ENCODE data around the gene TNFRSF19. TPM values are rescaled to one million over a fixed set of nuclear protein-coding genes. Genes with fewer than 3 reads are reported as not detected.
A peak's percentile ranks its signal among the peaks of the same experiment; 100 is the strongest.

The TNFRSF19 gene
- total RNA-seq, 5 donors from 2014 or later (not counting 1 experiment from before 2014, with no cell fraction given), result 0.19 to 0.35 (median 0.24) TPM; not detected in 1

GRCh38 chr13:23608701-23609413 lies 38.6 kb downstream of the TNFRSF19 start:
- H3K27ac ChIP-seq (ENCODE audit: low read length), result no peak overlapping the region
- ChIA-PET POLR2A (no interaction called here), CTCF (no interaction called here)
- no peak overlapping the region for H3K27ac Mint-ChIP-seq
- no peaks in the 10 kb centered on the region for H3K36me3 ChIP-seq (ENCODE audit: control insufficient read depth in 2 of 2, extremely low read depth in 1 of 2, insufficient read depth in 1 of 2, low read length in 1 of 2)
- ATAC-seq (replicated peaks in 1 of 4) (no peak), DNase-seq (no peak)
- 69% methylated on average over 9 of the region's 13 CpGs for WGBS (ENCODE audit: insufficient coverage)
- peaks cover 23 to 25% of the 10 kb centered on the region in 2 donors for H3K27me3 Mint-ChIP-seq
- H3K4me1 Mint-ChIP-seq, result peaks cover 14 to 18% (median 15%) of the 10 kb centered on the region in 3 donors
- H3K9me3 Mint-ChIP-seq, result no peaks in the 10 kb centered on the region
- H3K27me3 ChIP-seq (replicated peaks in 1 of 2; ENCODE audit: control insufficient read depth in 2 of 2, extremely low read depth in 1 of 2, insufficient read depth in 2 of 2, low read length in 1 of 2), result peaks cover 0 to 4% of the 10 kb centered on the region in 2 experiments
- no peak overlapping the region for H3K4me3 ChIP-seq (ENCODE audit: control insufficient read depth in 1 of 2, extremely low read depth in 1 of 2, low read length in 1 of 2)
- peaks cover 4 to 5% of the 10 kb centered on the region in 2 experiments for H3K4me1 ChIP-seq (ENCODE audit: control insufficient read depth in 1 of 2, extremely low read depth in 1 of 2, insufficient read depth in 2 of 2, low read length in 2 of 2)
- H3K4me3 Mint-ChIP-seq, result peak overlapping the region; percentile 3 to 34 (median 6)
- no peaks in the 10 kb centered on the region for H3K9me3 ChIP-seq
- no peaks in the 10 kb centered on the region for H3K36me3 Mint-ChIP-seq

- Histone ChIP-seq H3K4me3 (ENCODE audit: control insufficient read depth in 1 of 2, extremely low read depth in 1 of 2, low read length in 1 of 2) (no peak overlapping the region), H3K27ac (ENCODE audit: low read length) (no peak overlapping the region), H3K9me3 (no peaks in the 10 kb centered on the region), H3K27me3 (replicated peaks in 1 of 2; ENCODE audit: control insufficient read depth in 2 of 2, extremely low read depth in 1 of 2, insufficient read depth in 2 of 2, low read length in 1 of 2) (peaks cover 0 to 4% of the 10 kb centered on the region in 2 experiments), H3K4me1 (ENCODE audit: control insufficient read depth in 1 of 2, extremely low read depth in 1 of 2, insufficient read depth in 2 of 2, low read length in 2 of 2) (peaks cover 4 to 5% of the 10 kb centered on the region in 2 experiments), H3K36me3 (ENCODE audit: control insufficient read depth in 2 of 2, extremely low read depth in 1 of 2, insufficient read depth in 1 of 2, low read length in 1 of 2) (no peaks in the 10 kb centered on the region)
- no CpG with 5 or more reads among the region's 7 CpGs for WGBS (ENCODE audit: insufficient coverage)
- H3K27ac Mint-ChIP-seq, result no peak overlapping the region
- DNase-seq (no peak), ATAC-seq (replicated peaks in 1 of 4) (no peak)
- H3K36me3 Mint-ChIP-seq, result no peaks in the 10 kb centered on the region
- H3K4me1 Mint-ChIP-seq, result peaks cover 14 to 18% (median 15%) of the 10 kb centered on the region in 3 donors
- CTCF ChIA-PET, result no interaction called here
- H3K27me3 Mint-ChIP-seq, result peaks cover 23 to 28% of the 10 kb centered on the region in 2 donors
- H3K4me3 Mint-ChIP-seq, result peak overlapping the region; percentile 3 to 34 (median 6)
- POLR2A ChIA-PET, result no interaction called here
- no peaks in the 10 kb centered on the region for H3K9me3 Mint-ChIP-seq
Measured at GRCh38 chr13:23609414-23609760, 39.2 kb downstream of the TNFRSF19 start.

- peak overlapping the region in 2 of 3 donors; percentile 6 to 28 for H3K4me3 Mint-ChIP-seq
Measured at GRCh38 chr13:23609874-23610576, 39.8 kb downstream of the TNFRSF19 start.

GRCh38 chr13:23610966-23611491 lies 40.8 kb downstream of the TNFRSF19 start:
- no peaks in the 10 kb centered on the region for H3K36me3 Mint-ChIP-seq
- 87% methylated on average over 2 of the region's 2 CpGs for WGBS (ENCODE audit: insufficient coverage)
- DNase-seq, result no peak
- ChIA-PET CTCF (no interaction called here), POLR2A (no interaction called here)
- H3K27ac Mint-ChIP-seq, result no peak overlapping the region
- no peak overlapping the region for H3K4me3 Mint-ChIP-seq
- Histone ChIP-seq H3K36me3 (ENCODE audit: control insufficient read depth in 2 of 2, extremely low read depth in 1 of 2, insufficient read depth in 1 of 2, low read length in 1 of 2) (no peaks in the 10 kb centered on the region), H3K4me3 (ENCODE audit: control insufficient read depth in 1 of 2, extremely low read depth in 1 of 2, low read length in 1 of 2) (no peak overlapping the region), H3K27ac (ENCODE audit: low read length) (no peak overlapping the region), H3K4me1 (ENCODE audit: control insufficient read depth in 1 of 2, extremely low read depth in 1 of 2, insufficient read depth in 2 of 2, low read length in 2 of 2) (peaks cover 4 to 5% of the 10 kb centered on the region in 2 experiments), H3K9me3 (no peaks in the 10 kb centered on the region), H3K27me3 (replicated peaks in 1 of 2; ENCODE audit: control insufficient read depth in 2 of 2, extremely low read depth in 1 of 2, insufficient read depth in 2 of 2, low read length in 1 of 2) (peaks cover 0 to 7% of the 10 kb centered on the region in 2 experiments)
- peaks cover 14 to 18% (median 15%) of the 10 kb centered on the region in 3 donors for H3K4me1 Mint-ChIP-seq
- H3K9me3 Mint-ChIP-seq, result no peaks in the 10 kb centered on the region
- no peak for ATAC-seq (replicated peaks in 1 of 4)
- H3K27me3 Mint-ChIP-seq, result peaks cover 23 to 24% of the 10 kb centered on the region in 2 donors

More at GRCh38 chr13:23609874-23610576, 39.8 kb downstream of the TNFRSF19 start:
- Mint-ChIP-seq H3K27me3 (peaks cover 24 to 28% of the 10 kb centered on the region in 2 donors), H3K36me3 (no peaks in the 10 kb centered on the region), H3K4me1 (peaks cover 14 to 18% (median 15%) of the 10 kb centered on the region in 3 donors), H3K9me3 (no peaks in the 10 kb centered on the region), H3K27ac (peak overlapping the region in 1 of 2 donors; percentile 47)
- H3K4me3 ChIP-seq (ENCODE audit: control insufficient read depth in 1 of 2, extremely low read depth in 1 of 2, low read length in 1 of 2), result no peak overlapping the region
- H3K27ac ChIP-seq (ENCODE audit: low read length), result no peak overlapping the region
- WGBS (ENCODE audit: insufficient coverage), result 40% methylated on average over 2 of the region's 3 CpGs
- H3K9me3 ChIP-seq, result no peaks in the 10 kb centered on the region
- POLR2A ChIA-PET, result no interaction called here
- DNase-seq, result no peak
- no peaks in the 10 kb centered on the region for H3K36me3 ChIP-seq (ENCODE audit: control insufficient read depth in 2 of 2, extremely low read depth in 1 of 2, insufficient read depth in 1 of 2, low read length in 1 of 2)
- CTCF ChIA-PET, result interaction anchor here in 1 of 2 donors (0.6 kb wide), 1 partner anchor 141 kb away, joined by 3 read pairs; no protein-coding TSS in a partner anchor
- no peak for ATAC-seq (replicated peaks in 1 of 4)
- peaks cover 0 to 4% of the 10 kb centered on the region in 2 experiments for H3K27me3 ChIP-seq (replicated peaks in 1 of 2; ENCODE audit: control insufficient read depth in 2 of 2, extremely low read depth in 1 of 2, insufficient read depth in 2 of 2, low read length in 1 of 2)
- H3K4me1 ChIP-seq (ENCODE audit: control insufficient read depth in 1 of 2, extremely low read depth in 1 of 2, insufficient read depth in 2 of 2, low read length in 2 of 2), result peaks cover 4 to 5% of the 10 kb centered on the region in 2 experiments

- H3K4me1 Mint-ChIP-seq, result peaks cover 14 to 18% (median 15%) of the 10 kb centered on the region in 3 donors
- H3K27me3 Mint-ChIP-seq, result peaks cover 27 to 28% of the 10 kb centered on the region in 2 donors
- no peak overlapping the region for H3K4me3 Mint-ChIP-seq
- H3K36me3 Mint-ChIP-seq, result no peaks in the 10 kb centered on the region
- CTCF ChIA-PET, result no interaction called here
- H3K36me3 ChIP-seq (ENCODE audit: control insufficient read depth in 2 of 2, extremely low read depth in 1 of 2, insufficient read depth in 1 of 2, low read length in 1 of 2), result no peaks in the 10 kb centered on the region
- POLR2A ChIA-PET, result interaction anchor here in 1 of 2 donors (0.7 kb wide), 1 partner anchor 250 kb away, joined by 3 read pairs; no protein-coding TSS in a partner anchor
- H3K27ac ChIP-seq (ENCODE audit: low read length), result no peak overlapping the region
- H3K27ac Mint-ChIP-seq, result no peak overlapping the region
- no peak overlapping the region for H3K4me3 ChIP-seq (ENCODE audit: control insufficient read depth in 1 of 2, extremely low read depth in 1 of 2, low read length in 1 of 2)
- H3K9me3 Mint-ChIP-seq, result no peaks in the 10 kb centered on the region
- no CpG with 5 or more reads among the region's 1 CpG for WGBS (ENCODE audit: insufficient coverage)
- DNase-seq (no peak), ATAC-seq (replicated peaks in 1 of 4) (no peak)
- H3K9me3 ChIP-seq, result no peaks in the 10 kb centered on the region
- H3K4me1 ChIP-seq (ENCODE audit: control insufficient read depth in 1 of 2, extremely low read depth in 1 of 2, insufficient read depth in 2 of 2, low read length in 2 of 2), result peaks cover 4 to 5% of the 10 kb centered on the region in 2 experiments
- peaks cover 0 to 13% of the 10 kb centered on the region in 2 experiments for H3K27me3 ChIP-seq (replicated peaks in 1 of 2; ENCODE audit: control insufficient read depth in 2 of 2, extremely low read depth in 1 of 2, insufficient read depth in 2 of 2, low read length in 1 of 2)
Measured at GRCh38 chr13:23612182-23612581, 42.0 kb downstream of the TNFRSF19 start.

- Histone ChIP-seq H3K36me3 (ENCODE audit: control insufficient read depth in 2 of 2, extremely low read depth in 1 of 2, insufficient read depth in 1 of 2, low read length in 1 of 2) (no peaks in the 10 kb centered on the region), H3K4me1 (ENCODE audit: control insufficient read depth in 1 of 2, extremely low read depth in 1 of 2, insufficient read depth in 2 of 2, low read length in 2 of 2) (peaks cover 4 to 5% of the 10 kb centered on the region in 2 experiments), H3K9me3 (no peaks in the 10 kb centered on the region), H3K4me3 (ENCODE audit: control insufficient read depth in 1 of 2, extremely low read depth in 1 of 2, low read length in 1 of 2) (no peak overlapping the region), H3K27ac (ENCODE audit: low read length) (no peak overlapping the region), H3K27me3 (replicated peaks in 1 of 2; ENCODE audit: control insufficient read depth in 2 of 2, extremely low read depth in 1 of 2, insufficient read depth in 2 of 2, low read length in 1 of 2) (peaks cover 0 to 14% of the 10 kb centered on the region in 2 experiments)
- no CpG with 5 or more reads among the region's 2 CpGs for WGBS (ENCODE audit: insufficient coverage)
- Mint-ChIP-seq H3K36me3 (no peaks in the 10 kb centered on the region), H3K4me3 (no peak overlapping the region), H3K4me1 (peaks cover 15 to 18% (median 17%) of the 10 kb centered on the region in 3 donors), H3K27me3 (peaks cover 27 to 28% of the 10 kb centered on the region in 2 donors), H3K27ac (no peak overlapping the region), H3K9me3 (no peaks in the 10 kb centered on the region)
- DNase-seq (no peak), ATAC-seq (replicated peaks in 1 of 4) (no peak)
- POLR2A ChIA-PET, result interaction anchor here in 1 of 2 donors (0.7 kb wide), 1 partner anchor 251 kb away, joined by 3 read pairs; no protein-coding TSS in a partner anchor
- CTCF ChIA-PET, result no interaction called here
Measured at GRCh38 chr13:23612731-23613130, 42.5 kb downstream of the TNFRSF19 start.
